SKM-1 (cell line): ENCODE data around the gene ANKRD11.

ENCODE experiments used
- DNase-seq: peaks from one replicate; lab custom pipeline; 2025; ENCODE audit not compliant: unreplicated experiment; lab: John Stamatoyannopoulos, UW

Gene ANKRD11

GRCh38 chr16:89507214-89507833 lies 17.0 kb upstream of the ANKRD11 start:
- no peak for DNase-seq

GRCh38 chr16:89506791-89507191 lies 16.4 kb upstream of the ANKRD11 start:
- no peak for DNase-seq

- DNase-seq: no peak
Observed at GRCh38 chr16:89506113-89506504, 15.7 kb upstream of the ANKRD11 start.

- peak; percentile 99 for DNase-seq
Observed at GRCh38 chr16:89505204-89506112, 15.1 kb upstream of the ANKRD11 start.

- DNase-seq: no peak
Observed at GRCh38 chr16:89504091-89504490, 13.7 kb upstream of the ANKRD11 start.

GRCh38 chr16:89502081-89502843 lies 11.9 kb upstream of the ANKRD11 start:
- no peak for DNase-seq

- DNase-seq: no peak
Observed at GRCh38 chr16:89499767-89500166, 9.4 kb upstream of the ANKRD11 start.

- DNase-seq: no peak
Observed at GRCh38 chr16:89498839-89499238, 8.5 kb upstream of the ANKRD11 start.

GRCh38 chr16:89495121-89495520 lies 4.8 kb upstream of the ANKRD11 start:
- no peak for DNase-seq

GRCh38 chr16:89493776-89494175 lies 3.4 kb upstream of the ANKRD11 start:
- no peak for DNase-seq

GRCh38 chr16:89491974-89492687 lies 1.8 kb upstream of the ANKRD11 start:
- no peak for DNase-seq

- no peak for DNase-seq
Observed at GRCh38 chr16:89491238-89491869, 993 bp upstream of the ANKRD11 start.

- no peak for DNase-seq
Observed at GRCh38 chr16:89489898-89490438, 393 bp downstream of the ANKRD11 start.

- DNase-seq: peak; percentile 84
Observed at GRCh38 chr16:89489040-89489897, 1.1 kb downstream of the ANKRD11 start.

- no peak for DNase-seq
Observed at GRCh38 chr16:89485701-89486246, 4.6 kb downstream of the ANKRD11 start.

- no peak for DNase-seq
Observed at GRCh38 chr16:89484923-89485679, 5.3 kb downstream of the ANKRD11 start.

- DNase-seq: no peak
Observed at GRCh38 chr16:89484041-89484501, 6.3 kb downstream of the ANKRD11 start.

GRCh38 chr16:89482817-89483205 lies 7.5 kb downstream of the ANKRD11 start:
- no peak for DNase-seq
